Dendritic cell treated with granulocyte-macrophage colony-stimulating factor and Interleukin-4, amounts not matched to agents 40 ng/mL and 50 ng/mL, for 4 days (primary cell): ENCODE data around the gene CDH16.

Experiments used
- H3K27ac Mint-ChIP-seq: one replicate; pipeline ENCODE4 v1.8.0; 2022; ENCODE audit warnings: mild to moderate bottlenecking, mixed read lengths
- H3K27me3 Mint-ChIP-seq: one replicate; pipeline ENCODE4 v1.8.0; 2022; ENCODE audit warnings: mild to moderate bottlenecking, mixed read lengths
- H3K36me3 Mint-ChIP-seq: one replicate; pipeline ENCODE4 v1.8.0; 2022; ENCODE audit warnings: low read depth, mixed read lengths
- H3K4me1 Mint-ChIP-seq: one replicate; pipeline ENCODE4 v1.8.0; 2022; ENCODE audit warnings: low read depth, mixed read lengths
- H3K4me3 Mint-ChIP-seq: one replicate; pipeline ENCODE4 v1.8.0; 2022; ENCODE audit warnings: mild to moderate bottlenecking, moderate library complexity, mixed read lengths
- H3K9me3 Mint-ChIP-seq: one replicate; pipeline ENCODE4 v1.8.0; 2022; ENCODE audit warnings: mixed read lengths
- intact Hi-C: fragments of 100-400 bp; cut with micrococcal nuclease; formaldehyde crosslinking; loops from one replicate; pipeline ENCODE4 v1.15.0; 2022

Gene CDH16

DNA sequence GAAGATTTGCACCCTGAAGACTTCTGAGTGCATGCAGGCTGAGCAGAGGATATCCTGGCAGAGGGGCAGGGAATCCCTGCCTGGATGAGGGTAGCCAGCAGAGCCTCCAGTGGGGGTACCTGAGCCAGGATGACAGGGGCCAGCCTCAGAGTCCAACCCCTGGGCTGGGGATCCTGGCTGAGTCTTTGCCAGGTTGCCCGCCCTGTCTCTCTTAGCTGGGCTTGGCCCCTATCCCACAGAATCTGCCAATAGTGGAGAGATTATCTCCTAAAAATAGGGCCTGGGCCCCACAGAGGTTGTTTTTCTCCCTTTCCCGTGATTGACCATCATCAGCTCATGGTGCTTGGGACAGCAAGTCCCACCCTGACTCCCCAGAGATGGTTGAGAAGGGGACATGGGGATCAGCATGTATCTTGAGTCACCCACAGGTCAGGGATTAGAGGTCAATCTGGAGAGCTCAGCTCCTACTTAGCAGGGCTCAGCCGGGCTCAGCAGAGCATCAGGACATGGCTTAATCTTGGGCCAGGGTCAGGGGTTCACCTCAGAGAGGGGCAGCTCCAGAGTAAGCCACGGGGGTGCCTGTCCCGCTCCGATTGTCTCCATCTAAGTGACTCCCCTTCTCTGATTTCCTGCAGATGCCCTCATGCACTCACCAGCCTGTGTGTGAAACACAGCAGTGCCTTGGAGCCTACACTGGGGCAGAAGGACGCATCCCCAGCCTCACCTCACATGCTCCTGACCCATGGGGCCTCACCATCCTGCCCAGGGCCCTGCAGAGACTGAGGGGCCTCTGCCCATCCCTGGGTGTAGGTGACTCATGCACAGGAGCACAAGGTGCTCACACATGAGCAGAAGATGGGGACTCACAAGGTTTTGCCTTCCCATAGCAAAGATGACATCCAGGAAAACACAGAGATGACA is 11.5 kb downstream of the CDH16 start:
- intact Hi-C loops = no loop called here
- H3K4me1 Mint-ChIP-seq = no peaks in the 10 kb centered on the region
- no peak overlapping the region for H3K27ac Mint-ChIP-seq
- peaks cover 34% of the 10 kb centered on the region for H3K27me3 Mint-ChIP-seq
- H3K36me3 Mint-ChIP-seq = no peaks in the 10 kb centered on the region
- H3K4me3 Mint-ChIP-seq = no peak overlapping the region
- H3K9me3 Mint-ChIP-seq = no peaks in the 10 kb centered on the region

DNA sequence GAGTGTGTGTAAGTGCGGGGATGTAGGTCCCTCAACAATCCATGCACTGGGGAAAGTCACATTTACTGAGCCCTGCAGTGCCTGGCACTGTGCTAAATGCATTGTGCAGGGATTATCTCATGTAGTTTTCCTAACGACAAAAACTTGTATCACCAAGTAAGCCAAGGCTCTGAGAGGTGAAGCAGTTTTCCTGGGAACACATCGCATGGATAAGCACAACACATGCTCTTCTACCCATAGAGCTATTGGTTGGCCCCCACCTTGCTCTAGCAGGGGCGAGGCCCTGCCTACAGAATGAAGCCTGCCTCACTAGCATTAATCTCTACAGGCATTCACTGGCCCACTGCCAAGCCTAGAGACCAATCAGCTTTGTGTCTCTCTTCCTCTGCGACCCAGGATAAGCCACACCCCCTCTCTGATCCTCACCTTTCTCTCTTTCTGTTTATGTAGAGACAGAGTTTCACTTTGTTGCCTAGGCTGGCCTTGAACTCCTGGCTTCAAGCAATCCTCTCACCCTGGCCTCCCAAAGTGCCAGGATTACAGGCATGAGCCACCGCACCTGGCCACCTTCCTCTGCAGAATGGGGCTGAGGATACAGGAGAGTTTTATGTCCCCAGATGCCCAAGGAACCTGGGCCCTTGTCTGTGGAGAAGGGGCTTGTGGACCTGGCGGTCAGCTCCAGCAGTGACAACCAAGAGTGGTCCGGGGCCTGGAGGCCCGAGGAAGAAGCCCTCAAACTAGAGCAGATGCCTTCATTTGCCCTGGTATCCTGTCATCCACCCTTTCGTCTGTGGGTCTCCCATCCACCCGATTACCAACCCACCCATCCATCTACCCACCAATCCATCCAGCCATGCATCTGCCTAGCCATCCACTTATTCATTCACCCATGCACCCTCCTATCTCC is 12.8 kb downstream of the CDH16 start:
- H3K4me3 Mint-ChIP-seq = no peak overlapping the region
- H3K36me3 Mint-ChIP-seq = no peaks in the 10 kb centered on the region
- peaks cover 31% of the 10 kb centered on the region for H3K27me3 Mint-ChIP-seq
- no peaks in the 10 kb centered on the region for H3K9me3 Mint-ChIP-seq
- H3K27ac Mint-ChIP-seq = no peak overlapping the region
- intact Hi-C loops = no loop called here
- H3K4me1 Mint-ChIP-seq = no peaks in the 10 kb centered on the region

DNA sequence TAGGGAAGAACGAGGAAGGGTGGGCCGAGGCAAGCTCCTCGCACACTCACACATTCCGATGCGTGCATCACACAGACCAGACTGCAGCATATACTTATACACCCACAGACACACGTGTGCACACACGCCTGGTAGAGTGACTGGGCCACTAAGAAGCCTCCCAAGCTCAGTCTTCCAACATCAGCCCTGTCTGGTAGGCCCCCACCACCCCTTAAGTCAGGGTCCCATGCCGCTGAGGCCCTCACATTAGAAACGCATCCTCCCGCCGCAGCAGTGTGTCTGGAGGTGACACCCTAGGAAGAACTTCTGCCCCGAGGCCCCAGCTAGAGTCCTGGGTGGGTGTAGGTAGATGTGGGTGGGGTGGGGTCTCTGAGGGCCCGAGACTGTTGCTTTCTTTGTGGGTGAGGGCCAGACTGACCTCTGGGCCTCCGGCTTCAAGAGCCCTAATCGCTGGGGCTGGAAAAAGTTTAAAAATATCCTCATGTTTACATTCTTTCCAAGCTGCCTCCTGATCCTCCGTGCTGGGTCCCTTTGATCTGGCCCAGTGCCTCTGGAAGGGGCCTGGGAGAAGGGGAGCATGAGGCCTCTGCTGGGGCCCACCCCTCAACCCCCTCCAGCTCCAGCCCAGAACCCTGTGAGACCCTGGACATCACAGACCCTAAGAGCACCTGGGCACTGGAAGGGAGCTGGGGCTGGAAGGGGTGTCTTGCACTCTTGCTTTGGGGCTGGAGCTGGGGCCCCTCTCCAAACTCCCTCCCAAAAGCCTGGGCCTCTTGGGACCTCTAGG is 13.6 kb downstream of the CDH16 start:
- no peak overlapping the region for H3K27ac Mint-ChIP-seq
- H3K4me3 Mint-ChIP-seq = no peak overlapping the region
- intact Hi-C loops = no loop called here
- H3K9me3 Mint-ChIP-seq = no peaks in the 10 kb centered on the region
- peaks cover 27% of the 10 kb centered on the region for H3K27me3 Mint-ChIP-seq
- no peaks in the 10 kb centered on the region for H3K36me3 Mint-ChIP-seq
- peaks cover 3% of the 10 kb centered on the region for H3K4me1 Mint-ChIP-seq

DNA sequence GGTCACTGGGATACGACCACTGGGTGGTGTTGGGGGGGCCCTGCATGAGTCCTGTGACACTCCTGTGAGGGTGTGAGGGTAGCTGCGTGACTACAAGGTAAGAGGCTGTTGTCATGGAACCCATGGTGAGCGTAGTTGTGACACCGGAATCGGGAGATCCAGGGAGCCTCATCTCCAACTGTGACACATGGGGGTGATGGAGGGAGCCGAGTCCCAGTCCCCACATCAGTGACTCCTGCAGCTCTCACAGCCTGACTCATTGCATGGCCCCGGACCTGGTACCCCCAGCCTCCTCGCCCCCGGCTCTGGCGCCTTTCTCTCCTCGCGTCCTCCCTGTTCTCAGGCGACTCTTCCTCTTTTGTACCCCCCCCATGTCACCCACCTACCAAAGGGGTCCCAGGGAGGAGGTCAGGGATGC is 14.2 kb downstream of the CDH16 start:
- intact Hi-C loops = no loop called here
- H3K27ac Mint-ChIP-seq = no peak overlapping the region
- no peaks in the 10 kb centered on the region for H3K9me3 Mint-ChIP-seq
- peaks cover 29% of the 10 kb centered on the region for H3K27me3 Mint-ChIP-seq
- no peaks in the 10 kb centered on the region for H3K36me3 Mint-ChIP-seq
- H3K4me1 Mint-ChIP-seq = peaks cover 9% of the 10 kb centered on the region
- H3K4me3 Mint-ChIP-seq = no peak overlapping the region

DNA sequence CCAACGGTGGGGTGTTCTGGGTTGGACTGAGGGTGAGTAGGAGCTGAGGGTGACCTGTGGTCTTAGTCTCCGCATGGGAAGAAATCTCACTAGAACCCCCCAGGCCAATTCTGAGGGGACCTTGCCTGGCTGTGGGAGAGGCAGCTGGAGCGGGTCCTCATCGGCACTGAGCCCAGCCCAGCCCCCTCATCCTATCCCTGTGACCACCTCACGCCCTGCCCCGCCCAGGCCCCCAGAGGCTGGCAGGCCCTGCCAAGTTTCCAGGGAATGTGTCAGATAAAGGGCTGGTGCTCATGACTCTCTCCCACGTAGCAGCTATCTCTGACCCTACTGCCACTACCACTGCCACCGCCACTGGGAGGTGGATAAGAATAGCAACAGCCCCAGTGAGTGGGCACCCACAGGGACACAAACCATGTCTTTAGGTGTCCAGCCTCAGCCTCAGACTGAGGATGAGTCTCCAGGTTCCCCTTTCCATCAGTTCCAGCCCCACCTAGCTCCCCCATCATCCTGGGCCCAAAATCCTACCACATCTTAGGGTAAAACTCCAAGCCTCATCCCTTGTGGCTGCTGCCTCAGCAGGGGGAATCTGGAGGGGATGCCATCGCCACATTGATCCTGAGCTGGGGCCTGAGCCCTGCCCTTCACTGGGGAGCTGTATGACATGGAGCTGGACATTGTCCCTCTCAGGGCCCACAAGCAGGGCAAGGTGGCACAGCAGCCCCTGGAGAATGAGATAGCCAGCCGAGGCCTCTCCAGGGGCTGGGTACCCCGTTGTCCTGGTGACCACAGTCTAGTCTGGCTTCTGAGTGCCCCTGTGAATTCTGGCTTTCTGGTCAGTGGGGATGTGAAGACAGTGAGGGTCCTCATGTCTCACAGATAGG is 14.9 kb downstream of the CDH16 start:
- Mint-ChIP-seq H3K36me3 (no peaks in the 10 kb centered on the region), H3K4me3 (no peak overlapping the region), H3K4me1 (peaks cover 11% of the 10 kb centered on the region), H3K27ac (no peak overlapping the region), H3K9me3 (no peaks in the 10 kb centered on the region), H3K27me3 (peaks cover 31% of the 10 kb centered on the region)
- intact Hi-C loops = no loop called here

DNA sequence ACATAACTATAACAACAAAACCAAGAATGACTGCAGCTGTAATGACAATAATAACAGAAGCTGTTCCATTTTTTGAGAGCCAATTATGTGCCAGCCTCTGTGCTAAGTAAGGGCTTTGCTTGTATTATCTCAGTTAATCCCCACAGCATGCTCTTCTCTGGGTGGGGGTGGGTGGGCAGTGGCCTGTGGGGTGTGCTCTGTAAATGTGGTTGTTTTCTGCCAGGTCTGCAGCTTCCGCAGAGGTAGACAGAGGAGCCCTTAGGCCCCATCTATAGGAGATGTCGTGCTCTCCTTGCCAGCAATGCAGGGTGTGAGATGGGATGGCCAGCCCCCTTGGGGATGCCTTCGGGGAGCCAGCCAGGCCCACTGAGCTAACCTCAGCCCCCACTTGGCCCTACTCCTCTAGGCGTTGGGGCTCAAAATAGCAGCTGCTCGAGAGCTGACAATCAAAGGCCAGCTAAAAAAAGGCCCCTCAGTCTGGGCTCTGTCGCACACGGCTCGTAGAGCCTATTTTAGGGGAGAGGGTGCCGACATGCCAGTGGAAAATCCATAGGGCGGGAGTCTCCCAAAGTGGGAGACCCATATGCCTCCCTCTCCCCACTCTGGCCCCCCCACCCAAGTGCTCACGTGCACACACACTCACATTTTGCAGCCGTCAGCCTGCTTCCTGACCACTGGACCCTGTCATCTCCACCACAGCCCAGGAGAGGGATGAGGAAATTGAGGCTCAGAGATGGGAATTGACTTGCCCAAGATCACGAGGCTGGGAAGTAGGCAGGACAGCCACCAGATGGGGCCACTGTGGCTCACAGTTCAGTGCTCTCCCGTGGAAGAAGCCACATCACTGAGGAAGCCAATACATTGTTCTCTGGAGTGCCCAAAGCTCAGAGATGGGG is 15.8 kb downstream of the CDH16 start:
- H3K4me1 Mint-ChIP-seq = peaks cover 11% of the 10 kb centered on the region
- intact Hi-C loops = no loop called here
- no peaks in the 10 kb centered on the region for H3K9me3 Mint-ChIP-seq
- H3K27ac Mint-ChIP-seq = no peak overlapping the region
- no peak overlapping the region for H3K4me3 Mint-ChIP-seq
- no peaks in the 10 kb centered on the region for H3K36me3 Mint-ChIP-seq
- H3K27me3 Mint-ChIP-seq = peaks cover 24% of the 10 kb centered on the region

DNA sequence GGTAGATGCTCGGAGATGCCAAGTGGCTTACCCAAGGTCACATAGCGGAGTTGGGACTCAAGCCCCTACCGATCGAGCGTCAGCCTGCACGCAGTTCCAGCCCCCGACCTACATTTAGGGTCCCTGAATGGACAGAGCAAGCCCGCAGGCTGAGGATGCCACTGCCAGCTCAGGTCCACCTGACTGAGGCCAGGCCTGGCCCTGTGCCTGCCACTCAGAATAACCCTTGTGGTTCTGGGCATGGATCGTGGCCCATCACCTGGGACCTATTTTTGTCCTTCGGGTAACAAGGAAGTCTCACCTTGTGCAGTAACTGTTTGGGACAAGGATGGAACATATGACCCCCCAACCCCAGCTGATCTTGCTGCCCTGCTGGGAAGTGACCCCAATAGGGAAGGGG is 17.1 kb downstream of the CDH16 start:
- H3K36me3 Mint-ChIP-seq = no peaks in the 10 kb centered on the region
- no peak overlapping the region for H3K27ac Mint-ChIP-seq
- H3K4me3 Mint-ChIP-seq = no peak overlapping the region
- no peaks in the 10 kb centered on the region for H3K9me3 Mint-ChIP-seq
- intact Hi-C loops = no loop called here
- peaks cover 22% of the 10 kb centered on the region for H3K27me3 Mint-ChIP-seq
- peaks cover 11% of the 10 kb centered on the region for H3K4me1 Mint-ChIP-seq

DNA sequence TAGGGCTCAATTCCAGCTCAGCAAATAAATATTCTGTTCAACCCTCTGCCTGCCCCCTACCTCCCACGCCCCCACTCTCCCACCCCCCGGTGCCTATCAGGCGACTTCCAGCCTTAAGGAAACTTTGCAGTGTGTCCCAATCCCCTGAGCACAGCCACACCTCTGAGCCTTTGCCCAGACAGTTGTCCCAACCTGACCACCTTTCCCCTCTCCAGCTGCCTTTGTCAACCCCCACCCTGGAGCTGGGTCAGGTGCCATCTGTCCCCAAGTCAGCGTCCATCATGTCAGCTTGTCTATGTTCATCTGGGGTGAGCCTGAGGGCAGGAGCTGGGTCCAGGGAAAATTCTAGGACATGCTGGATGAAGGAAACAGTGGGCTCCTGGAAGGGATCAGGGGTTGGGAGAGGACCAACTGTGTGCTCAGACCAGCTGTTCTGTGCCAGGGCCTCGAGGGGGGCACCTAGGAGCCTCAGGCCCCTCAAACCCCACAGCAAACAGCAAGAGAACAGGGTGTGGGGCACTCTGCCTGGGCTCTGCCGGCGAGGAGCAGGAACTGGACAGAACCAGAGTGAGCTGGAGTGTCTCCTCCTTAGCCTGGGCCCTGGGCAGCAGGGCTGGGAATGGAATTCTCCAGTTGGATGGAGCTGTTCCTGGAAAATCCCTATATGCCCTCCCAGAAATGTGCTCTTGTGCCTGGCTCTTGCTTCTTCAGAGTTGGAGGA is 17.8 kb downstream of the CDH16 start:
- no peaks in the 10 kb centered on the region for H3K9me3 Mint-ChIP-seq
- no peak overlapping the region for H3K4me3 Mint-ChIP-seq
- H3K27ac Mint-ChIP-seq = no peak overlapping the region
- H3K36me3 Mint-ChIP-seq = no peaks in the 10 kb centered on the region
- intact Hi-C loops = no loop called here
- peaks cover 11% of the 10 kb centered on the region for H3K4me1 Mint-ChIP-seq
- H3K27me3 Mint-ChIP-seq = peaks cover 22% of the 10 kb centered on the region

DNA sequence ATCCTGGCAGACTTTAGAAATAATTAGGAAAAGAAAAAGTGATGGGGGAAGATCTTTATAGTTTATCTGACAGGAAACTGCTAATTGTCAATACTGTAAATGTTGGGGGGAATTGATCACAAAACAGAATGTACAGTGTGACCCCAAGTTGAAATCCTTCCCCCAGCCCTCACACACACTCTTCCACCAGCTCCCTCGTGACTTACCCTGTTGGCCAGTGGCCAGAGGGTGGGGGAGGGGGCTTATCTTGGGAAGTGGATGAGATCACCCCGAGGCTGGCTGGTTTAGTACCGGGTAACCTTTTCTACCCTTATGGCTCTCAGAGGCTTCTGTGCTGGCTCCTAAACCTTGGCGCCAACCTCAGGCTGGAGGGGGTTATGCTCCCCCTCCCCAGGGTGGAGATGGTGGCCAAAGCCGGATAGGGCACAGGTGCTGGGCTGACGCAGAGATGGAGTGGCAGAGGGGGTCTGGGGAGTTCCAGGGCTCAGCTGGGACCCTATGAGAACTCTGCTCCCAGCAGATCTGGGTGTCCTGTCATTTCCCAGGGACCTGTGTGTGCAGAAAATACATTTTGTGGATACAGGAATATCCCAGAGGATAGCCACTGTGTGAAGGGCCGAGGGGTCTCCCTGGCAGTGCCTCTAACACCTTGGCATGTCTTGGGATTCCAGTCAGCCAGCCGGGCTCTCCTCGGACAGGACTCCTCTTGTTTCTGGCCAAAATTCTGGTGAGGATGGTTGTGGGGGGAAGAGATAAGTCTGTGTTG is 18.6 kb downstream of the CDH16 start:
- H3K27me3 Mint-ChIP-seq = peaks cover 25% of the 10 kb centered on the region
- H3K9me3 Mint-ChIP-seq = no peaks in the 10 kb centered on the region
- no peaks in the 10 kb centered on the region for H3K36me3 Mint-ChIP-seq
- peaks cover 11% of the 10 kb centered on the region for H3K4me1 Mint-ChIP-seq
- H3K4me3 Mint-ChIP-seq = no peak overlapping the region
- no peak overlapping the region for H3K27ac Mint-ChIP-seq
- intact Hi-C loops = no loop called here

DNA sequence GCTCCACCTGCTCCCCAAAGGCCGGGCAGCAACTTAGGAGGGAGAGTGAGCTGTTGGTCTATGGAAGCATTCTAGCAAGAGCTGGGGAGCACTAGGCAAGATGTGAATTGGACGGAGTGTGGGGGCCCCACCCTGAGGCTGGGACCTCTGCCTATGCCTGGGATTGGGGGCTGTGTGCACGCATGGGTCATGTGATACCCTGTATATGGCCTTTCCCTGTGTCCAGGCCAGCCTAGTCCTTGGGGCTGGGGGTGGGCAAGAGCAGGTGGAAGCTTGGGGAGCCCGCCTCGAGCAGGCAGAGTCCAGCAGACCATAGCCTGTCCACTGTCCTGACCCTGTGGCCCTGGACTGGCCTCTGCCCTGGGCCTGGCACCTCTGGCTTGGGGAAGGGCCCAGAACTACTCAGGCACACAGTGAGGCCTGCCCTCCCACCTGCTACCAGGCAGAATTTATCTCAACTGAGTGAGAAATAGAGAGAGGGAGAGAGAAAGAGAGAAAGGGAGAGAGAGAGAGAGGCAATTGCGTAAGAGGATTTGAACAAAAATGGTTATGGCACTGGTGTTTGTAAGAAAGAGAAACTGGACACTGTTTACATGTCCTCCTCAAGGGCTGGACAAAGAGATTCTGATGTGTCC is 19.3 kb downstream of the CDH16 start:
- no peaks in the 10 kb centered on the region for H3K9me3 Mint-ChIP-seq
- H3K27me3 Mint-ChIP-seq = peaks cover 28% of the 10 kb centered on the region
- H3K4me1 Mint-ChIP-seq = peaks cover 17% of the 10 kb centered on the region
- H3K36me3 Mint-ChIP-seq = no peaks in the 10 kb centered on the region
- intact Hi-C loops = no loop called here
- H3K4me3 Mint-ChIP-seq = no peak overlapping the region
- no peak overlapping the region for H3K27ac Mint-ChIP-seq

DNA sequence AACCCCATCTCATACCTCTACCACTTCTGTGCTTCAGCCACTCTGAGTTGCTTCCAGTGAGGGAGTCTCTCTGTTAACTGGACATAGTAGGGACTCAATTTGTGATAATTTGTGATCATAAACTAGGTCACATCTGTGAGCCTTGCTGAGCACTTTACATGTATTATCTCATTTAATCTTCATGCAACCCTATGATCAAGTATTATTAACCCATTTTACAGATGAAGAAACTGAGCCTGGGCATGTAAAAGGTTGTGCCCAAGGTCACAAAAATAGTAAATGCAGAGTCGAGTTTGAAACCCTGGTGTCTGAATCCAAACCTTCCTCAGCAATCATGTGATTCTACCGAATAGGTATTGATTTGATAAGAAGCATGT is 19.8 kb downstream of the CDH16 start:
- Mint-ChIP-seq H3K36me3 (no peaks in the 10 kb centered on the region), H3K27me3 (peaks cover 30% of the 10 kb centered on the region), H3K4me3 (no peak overlapping the region), H3K27ac (no peak overlapping the region), H3K9me3 (no peaks in the 10 kb centered on the region), H3K4me1 (peaks cover 17% of the 10 kb centered on the region)
- intact Hi-C loops = no loop called here
